GM12873 (cell line): ENCODE results near the gene RBM4.

Experiments used
- TF ChIP-seq, protein P1 (sequence below): IDR thresholded peaks from 2 replicates; pipeline ENCODE4 v1.5.1; 2012; ENCODE audit warnings: low read depth, mild to moderate bottlenecking, moderate library complexity, low read length, control low read depth; ENCODE audit not compliant: insufficient read depth; ENCODE audit errors: missing control alignments

Gene RBM4

GRCh38 chr11:66632952-66633351, 5.6 kb upstream of the RBM4 start:
- TF ChIP-seq, protein P1, sequence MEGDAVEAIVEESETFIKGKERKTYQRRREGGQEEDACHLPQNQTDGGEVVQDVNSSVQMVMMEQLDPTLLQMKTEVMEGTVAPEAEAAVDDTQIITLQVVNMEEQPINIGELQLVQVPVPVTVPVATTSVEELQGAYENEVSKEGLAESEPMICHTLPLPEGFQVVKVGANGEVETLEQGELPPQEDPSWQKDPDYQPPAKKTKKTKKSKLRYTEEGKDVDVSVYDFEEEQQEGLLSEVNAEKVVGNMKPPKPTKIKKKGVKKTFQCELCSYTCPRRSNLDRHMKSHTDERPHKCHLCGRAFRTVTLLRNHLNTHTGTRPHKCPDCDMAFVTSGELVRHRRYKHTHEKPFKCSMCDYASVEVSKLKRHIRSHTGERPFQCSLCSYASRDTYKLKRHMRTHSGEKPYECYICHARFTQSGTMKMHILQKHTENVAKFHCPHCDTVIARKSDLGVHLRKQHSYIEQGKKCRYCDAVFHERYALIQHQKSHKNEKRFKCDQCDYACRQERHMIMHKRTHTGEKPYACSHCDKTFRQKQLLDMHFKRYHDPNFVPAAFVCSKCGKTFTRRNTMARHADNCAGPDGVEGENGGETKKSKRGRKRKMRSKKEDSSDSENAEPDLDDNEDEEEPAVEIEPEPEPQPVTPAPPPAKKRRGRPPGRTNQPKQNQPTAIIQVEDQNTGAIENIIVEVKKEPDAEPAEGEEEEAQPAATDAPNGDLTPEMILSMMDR, result no peak

DNA sequence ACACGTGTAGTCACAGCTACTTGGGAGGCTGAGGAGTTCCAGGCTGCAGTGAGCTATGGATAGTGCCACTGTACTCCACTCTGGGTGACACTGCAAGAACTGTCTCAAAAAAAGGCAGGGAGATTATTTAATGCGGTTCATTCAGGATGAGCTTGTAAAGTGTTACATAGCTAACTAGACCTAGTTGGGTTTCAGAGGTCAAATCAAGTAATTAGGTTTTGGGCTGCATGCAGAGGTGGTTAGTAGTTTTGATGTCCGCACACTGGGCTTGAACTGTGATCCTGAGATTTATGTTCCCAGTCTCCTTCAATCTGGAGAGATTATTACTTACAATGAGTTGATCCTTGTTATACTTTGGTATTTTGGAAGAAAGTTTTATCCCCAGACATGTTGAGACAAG, 2.1 kb upstream of the RBM4 start:
- TF ChIP-seq, protein P1, result no peak

DNA sequence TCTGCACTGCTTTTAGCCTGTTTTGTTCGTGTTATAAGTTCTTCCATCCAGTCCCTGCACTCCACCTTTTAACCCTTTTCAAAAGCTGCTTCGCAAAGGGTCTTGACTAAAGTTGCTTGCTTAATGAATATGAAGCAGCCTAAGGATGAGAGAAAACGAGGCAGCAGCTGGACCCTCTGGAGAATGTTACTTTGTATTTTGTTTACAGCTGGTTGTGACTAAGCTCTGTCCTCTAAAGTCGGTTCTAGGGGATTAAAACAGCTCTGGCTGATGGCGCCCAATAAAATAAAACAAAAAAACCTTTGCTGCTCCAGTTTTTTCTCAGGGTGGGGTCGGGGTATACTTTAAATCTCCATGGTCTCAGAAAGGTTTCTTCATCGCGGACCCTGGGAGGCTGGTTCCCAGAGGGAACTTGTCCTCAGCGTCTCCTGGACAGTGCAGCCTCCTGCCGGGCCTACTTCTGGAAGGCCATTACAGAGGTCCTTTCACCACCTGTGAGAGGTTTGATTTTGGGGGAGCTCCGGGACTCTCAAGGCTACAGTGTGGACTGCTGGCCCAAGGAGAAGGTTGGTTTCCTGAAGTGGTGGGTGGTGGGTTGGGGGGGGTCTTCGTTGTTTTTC, 836 bp upstream of the RBM4 start:
- TF ChIP-seq, protein P1, result no peak

DNA sequence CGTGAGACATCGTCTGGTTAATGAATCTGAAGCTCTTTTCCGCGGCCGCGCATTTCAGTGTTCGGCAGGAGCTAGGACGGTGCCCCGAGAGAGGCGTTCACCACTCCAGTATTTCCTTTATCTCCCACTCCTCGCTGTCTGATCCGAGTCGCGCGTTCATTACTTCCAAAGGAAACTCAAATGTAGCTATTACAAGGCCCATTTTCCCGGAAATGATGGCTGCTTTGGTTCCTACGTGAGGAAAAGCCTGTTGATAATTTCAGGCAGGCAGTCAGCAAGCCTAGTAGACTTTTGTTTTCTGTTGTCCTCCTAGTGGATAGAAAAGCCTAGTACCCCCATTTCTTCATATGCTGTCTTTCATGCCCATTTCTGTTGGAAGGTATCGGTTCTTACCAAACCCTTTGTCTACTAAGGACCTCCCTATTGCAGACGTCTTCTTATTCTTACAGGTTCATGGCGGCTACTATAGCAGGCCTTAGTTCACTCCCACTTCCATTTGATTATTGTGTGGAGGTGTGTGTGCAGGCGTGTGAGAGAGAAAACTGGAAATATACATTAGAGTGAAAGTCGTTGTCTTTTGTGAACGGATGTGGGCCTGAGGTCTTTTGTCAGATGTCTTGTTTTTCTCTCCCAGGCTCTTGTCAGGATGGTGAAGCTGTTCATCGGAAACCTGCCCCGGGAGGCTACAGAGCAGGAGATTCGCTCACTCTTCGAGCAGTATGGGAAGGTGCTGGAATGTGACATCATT, 737 bp downstream of the RBM4 start:
- TF ChIP-seq, protein P1, result peak; percentile 33

GRCh38 chr11:66641834-66642233, 3.3 kb downstream of the RBM4 start:
- TF ChIP-seq, protein P1, result no peak

DNA sequence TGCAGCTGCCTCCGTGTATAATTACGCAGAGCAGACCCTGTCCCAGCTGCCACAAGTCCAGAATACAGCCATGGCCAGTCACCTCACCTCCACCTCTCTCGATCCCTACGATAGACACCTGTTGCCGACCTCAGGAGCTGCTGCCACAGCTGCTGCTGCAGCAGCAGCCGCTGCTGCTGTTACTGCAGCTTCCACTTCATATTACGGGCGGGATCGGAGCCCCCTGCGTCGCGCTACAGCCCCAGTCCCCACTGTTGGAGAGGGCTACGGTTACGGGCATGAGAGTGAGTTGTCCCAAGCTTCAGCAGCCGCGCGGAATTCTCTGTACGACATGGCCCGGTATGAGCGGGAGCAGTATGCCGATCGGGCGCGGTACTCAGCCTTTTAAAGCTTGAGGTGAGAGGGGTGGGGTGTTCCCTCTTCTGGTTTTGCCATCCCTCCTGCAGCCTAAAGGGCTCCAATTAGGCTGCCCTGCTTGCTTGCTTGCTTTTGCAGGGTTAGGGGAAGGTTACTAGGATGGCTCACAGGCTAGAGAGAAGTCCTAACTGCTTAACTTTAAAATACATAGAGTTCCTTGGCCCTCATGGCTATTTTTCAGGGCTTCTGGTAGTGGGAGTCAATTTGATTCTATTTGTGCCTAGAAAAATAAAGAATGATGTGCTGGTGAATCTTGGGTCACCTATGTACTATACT, 5.4 kb downstream of the RBM4 start:
- TF ChIP-seq, protein P1, result no peak

- TF ChIP-seq, protein P1, result no peak
These were observed 8.3 kb downstream of the RBM4 start for GRCh38 chr11:66646828-66647227.
